Activated T-helper 17 cell treated with anti-CD3 and anti-CD28 coated beads, Interleukin-2, amount 50 U/mL, for 72 hours (primary cell): ENCODE data around the gene IQSEC2. TPM values are rescaled to one million over a fixed set of nuclear protein-coding genes. Genes with fewer than 3 reads are reported as not detected.
A peak's percentile ranks its signal among the peaks of the same experiment; 100 is the strongest.

Experiments
- ATAC-seq: fragments of 150-1000 bp; cut with Tn5 transposase; replicated peaks from 2 replicates; pipeline ENCODE4 v1.10.0; 2021; ENCODE audit warnings: mild to moderate bottlenecking, moderate library complexity
- H3K27ac Mint-ChIP-seq: one replicate; pipeline ENCODE4 v1.8.0; 2022; ENCODE audit warnings: mixed read lengths
- H3K27me3 Mint-ChIP-seq: one replicate; pipeline ENCODE4 v1.8.0; 2022; ENCODE audit warnings: mixed read lengths
- H3K36me3 Mint-ChIP-seq: one replicate; pipeline ENCODE4 v1.8.0; 2022; ENCODE audit warnings: low read depth, mild to moderate bottlenecking, mixed read lengths
- H3K4me1 Mint-ChIP-seq: one replicate; pipeline ENCODE4 v1.8.0; 2022; ENCODE audit warnings: mixed read lengths
- H3K4me3 Mint-ChIP-seq: one replicate; pipeline ENCODE4 v1.8.0; 2022; ENCODE audit warnings: mild to moderate bottlenecking, mixed read lengths
- H3K9me3 Mint-ChIP-seq: one replicate; pipeline ENCODE4 v1.8.0; 2022; ENCODE audit warnings: mixed read lengths
- total RNA-seq, 2 donors: library from RNA; stranded (reverse); gene quantifications; one replicate each; pipeline ENCODE4 v1.2.3, GENCODE V29; 2022

IQSEC2 gene
- under 1 TPM; 0.32 to 0.56 TPM for total RNA-seq

DNA sequence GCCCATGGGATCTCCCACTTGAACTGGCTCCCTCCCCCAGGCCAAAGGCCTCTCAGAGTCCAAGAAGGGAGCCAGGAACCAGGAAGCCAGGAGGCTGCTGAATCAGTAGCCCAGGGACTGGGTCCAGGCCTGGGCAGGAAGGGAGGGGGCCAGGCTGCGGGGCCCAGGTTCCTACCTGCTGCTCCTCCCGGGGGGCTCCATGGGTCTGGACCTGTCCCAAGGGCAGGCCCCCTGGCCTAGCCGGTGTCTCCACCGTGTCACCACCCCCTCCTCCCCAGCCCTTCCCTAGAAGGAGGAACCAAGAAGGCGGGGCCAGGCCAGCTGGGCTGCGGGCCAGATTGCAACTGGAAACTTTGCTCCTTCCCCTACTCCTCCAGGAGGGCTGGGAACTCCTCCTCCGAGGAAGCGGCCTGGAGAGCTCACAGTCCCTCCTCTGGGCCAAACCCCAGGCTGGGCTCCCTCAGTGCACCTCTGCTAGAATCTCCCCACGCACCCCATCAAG is at the start of gene IQSEC2:
Gene IQSEC2 (minus strand): TSS at position 264 of the 502 bp plus-strand sequence.
- Mint-ChIP-seq H3K9me3 (no peaks in the 10 kb centered on the region), H3K36me3 (no peaks in the 10 kb centered on the region), H3K27me3 (no peaks in the 10 kb centered on the region), H3K4me3 (peak within 1 kb of the TSS; percentile 39), H3K4me1 (no peaks in the 10 kb centered on the region), H3K27ac (peak within 1 kb of the TSS; percentile 58)
- ATAC-seq: no peak

- H3K4me1 Mint-ChIP-seq: no peaks in the 10 kb centered on the region
These were observed 48.9 kb upstream of the IQSEC2 start for GRCh38 chrX:53330331-53330730.

GRCh38 chrX:53324803-53325202 is 43.4 kb upstream of the IQSEC2 start:
- peaks cover 9% of the 10 kb centered on the region for H3K4me1 Mint-ChIP-seq
- H3K27ac Mint-ChIP-seq: no peak overlapping the region
- no peaks in the 10 kb centered on the region for H3K36me3 Mint-ChIP-seq
- H3K4me3 Mint-ChIP-seq: no peak overlapping the region
- peak; percentile 57 for ATAC-seq
- peaks cover 16% of the 10 kb centered on the region for H3K27me3 Mint-ChIP-seq
- H3K9me3 Mint-ChIP-seq: no peaks in the 10 kb centered on the region

More at GRCh38 chrX:53330331-53330730, 48.9 kb upstream of the IQSEC2 start:
- ATAC-seq: no peak
- no peak overlapping the region for H3K4me3 Mint-ChIP-seq
- H3K9me3 Mint-ChIP-seq: no peaks in the 10 kb centered on the region
- H3K36me3 Mint-ChIP-seq: no peaks in the 10 kb centered on the region
- H3K27me3 Mint-ChIP-seq: peaks cover 14% of the 10 kb centered on the region
- H3K27ac Mint-ChIP-seq: no peak overlapping the region

GRCh38 chrX:53324085-53324484 is 42.7 kb upstream of the IQSEC2 start:
- peaks cover 16% of the 10 kb centered on the region for H3K27me3 Mint-ChIP-seq

DNA sequence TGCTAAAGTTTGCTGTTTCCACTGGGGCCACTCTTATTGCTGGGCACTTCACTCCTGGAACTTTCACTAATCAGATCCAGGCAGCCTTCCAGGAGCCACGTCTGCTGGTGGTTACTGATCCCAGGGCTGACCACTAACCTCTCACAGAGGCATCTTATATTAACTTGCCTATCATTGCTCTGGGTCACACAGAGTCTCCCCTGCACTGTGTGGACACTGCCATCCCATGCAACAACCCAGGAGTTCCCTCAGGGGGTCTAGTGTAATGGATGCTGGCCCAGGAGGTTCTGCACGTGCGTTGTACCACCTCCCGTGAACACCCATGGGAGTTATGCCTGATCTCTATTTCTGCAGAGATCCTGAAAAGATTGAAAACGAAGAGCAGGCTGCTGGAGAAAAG is 41.8 kb upstream of the IQSEC2 start:
- H3K36me3 Mint-ChIP-seq: no peaks in the 10 kb centered on the region
- peaks cover 19% of the 10 kb centered on the region for H3K27me3 Mint-ChIP-seq

More at GRCh38 chrX:53324085-53324484, 42.7 kb upstream of the IQSEC2 start:
- H3K9me3 Mint-ChIP-seq: no peaks in the 10 kb centered on the region
- H3K36me3 Mint-ChIP-seq: no peaks in the 10 kb centered on the region
- no peak for ATAC-seq
- H3K27ac Mint-ChIP-seq: no peak overlapping the region
- H3K4me3 Mint-ChIP-seq: no peak overlapping the region
- peaks cover 9% of the 10 kb centered on the region for H3K4me1 Mint-ChIP-seq

DNA sequence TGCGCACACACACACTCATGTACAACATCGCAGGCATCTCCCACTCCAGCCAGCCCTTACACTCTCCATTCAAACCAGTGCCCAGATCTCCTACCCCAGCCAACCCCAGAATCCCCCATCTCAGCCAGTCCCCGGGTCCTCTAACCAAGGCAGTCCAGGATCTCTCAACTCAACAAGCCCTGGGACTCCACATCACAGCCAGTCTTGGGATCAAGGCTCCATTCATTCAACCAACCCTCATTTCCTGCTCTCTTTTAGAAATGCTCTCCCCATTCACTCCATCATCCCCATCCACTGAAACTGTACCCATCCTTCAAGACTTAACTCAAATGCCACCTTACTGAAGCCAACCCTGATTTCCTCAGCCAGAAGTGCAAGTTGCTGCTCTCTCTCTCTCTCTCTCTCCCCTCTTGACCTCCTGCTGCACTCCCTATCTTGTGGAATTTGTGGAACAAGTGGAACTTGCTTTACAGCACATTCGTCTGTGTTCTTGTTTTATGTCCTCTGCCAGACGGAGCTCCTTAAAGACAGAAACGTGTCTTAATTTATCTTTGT is 40.6 kb upstream of the IQSEC2 start:
- Mint-ChIP-seq H3K27me3 (peaks cover 19% of the 10 kb centered on the region), H3K4me3 (peak overlapping the region; percentile 61), H3K9me3 (no peaks in the 10 kb centered on the region), H3K27ac (no peak overlapping the region), H3K4me1 (peaks cover 9% of the 10 kb centered on the region), H3K36me3 (no peaks in the 10 kb centered on the region)
- ATAC-seq: no peak

More for the DNA sequence above, 41.8 kb upstream of the IQSEC2 start:
- Mint-ChIP-seq H3K4me3 (no peak overlapping the region), H3K9me3 (no peaks in the 10 kb centered on the region), H3K4me1 (peaks cover 9% of the 10 kb centered on the region), H3K27ac (no peak overlapping the region)
- no peak for ATAC-seq

- Mint-ChIP-seq H3K4me1 (peaks cover 9% of the 10 kb centered on the region), H3K27me3 (peaks cover 19% of the 10 kb centered on the region), H3K36me3 (no peaks in the 10 kb centered on the region), H3K4me3 (peak overlapping the region; percentile 61), H3K9me3 (no peaks in the 10 kb centered on the region), H3K27ac (no peak overlapping the region)
- ATAC-seq: peak; percentile 33
These were observed 40.0 kb upstream of the IQSEC2 start for GRCh38 chrX:53321230-53321942.

GRCh38 chrX:53320543-53321229 is 39.3 kb upstream of the IQSEC2 start:
- Mint-ChIP-seq H3K27me3 (peaks cover 19% of the 10 kb centered on the region), H3K4me1 (peaks cover 9% of the 10 kb centered on the region), H3K9me3 (no peaks in the 10 kb centered on the region), H3K36me3 (no peaks in the 10 kb centered on the region), H3K27ac (no peak overlapping the region), H3K4me3 (peak overlapping the region; percentile 75)
- ATAC-seq: peak; percentile 39

DNA sequence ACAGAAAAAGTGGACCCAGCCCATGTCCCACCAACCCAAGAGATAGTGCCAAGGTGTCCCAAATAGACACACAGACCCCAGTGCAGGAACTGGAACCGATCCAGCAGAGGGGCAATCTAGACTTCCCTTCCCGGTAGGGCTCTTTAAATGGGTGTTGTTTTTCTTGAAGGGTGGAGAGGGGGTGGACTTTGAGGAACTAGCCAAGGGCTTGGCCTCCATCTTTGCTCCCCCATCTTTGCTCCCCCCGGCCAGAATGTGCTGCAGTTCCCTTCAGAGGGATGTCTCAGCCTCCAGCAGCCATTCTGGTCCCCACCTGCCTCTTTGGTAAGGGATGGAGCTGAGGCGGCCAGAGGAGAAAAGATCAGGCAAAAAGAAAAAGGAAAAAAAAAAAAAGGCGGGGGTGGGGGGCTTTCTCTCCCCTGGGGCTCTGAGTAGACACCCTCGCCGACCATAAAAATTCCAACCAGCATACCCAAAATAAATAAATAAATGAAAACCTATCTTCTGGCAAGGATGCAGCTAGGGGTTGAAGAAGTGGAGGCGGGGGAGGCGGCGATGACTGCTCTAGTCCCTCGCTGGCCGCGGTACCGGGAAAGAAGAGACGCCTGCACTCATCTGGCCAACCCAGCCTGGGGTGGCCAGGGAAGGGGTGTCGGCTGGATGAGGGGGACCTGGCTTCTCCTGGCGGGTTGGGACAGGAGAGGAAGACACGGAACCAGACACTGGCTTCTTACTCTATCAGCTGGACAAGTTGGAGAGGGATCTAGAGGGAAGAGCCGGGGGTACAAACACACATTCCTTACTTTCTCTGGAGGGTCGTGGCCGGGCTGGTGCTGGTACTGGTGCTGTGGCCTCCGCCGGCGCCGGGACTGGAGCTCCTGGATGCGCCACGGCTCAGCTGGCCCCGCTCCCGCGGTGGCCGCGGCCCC is 38.5 kb upstream of the IQSEC2 start:
- Mint-ChIP-seq H3K4me1 (peaks cover 9% of the 10 kb centered on the region), H3K36me3 (no peaks in the 10 kb centered on the region), H3K27me3 (peaks cover 19% of the 10 kb centered on the region), H3K9me3 (no peaks in the 10 kb centered on the region), H3K4me3 (peak overlapping the region; percentile 75), H3K27ac (no peak overlapping the region)
- peak; percentile 47 for ATAC-seq

GRCh38 chrX:53318766-53319353 is 37.5 kb upstream of the IQSEC2 start:
- no peak overlapping the region for H3K27ac Mint-ChIP-seq
- peak overlapping the region; percentile 75 for H3K4me3 Mint-ChIP-seq
- peaks cover 13% of the 10 kb centered on the region for H3K27me3 Mint-ChIP-seq
- ATAC-seq: no peak
- peaks cover 9% of the 10 kb centered on the region for H3K4me1 Mint-ChIP-seq
- H3K9me3 Mint-ChIP-seq: no peaks in the 10 kb centered on the region
- H3K36me3 Mint-ChIP-seq: no peaks in the 10 kb centered on the region

- no peaks in the 10 kb centered on the region for H3K9me3 Mint-ChIP-seq
- ATAC-seq: peak; percentile 75
- H3K27me3 Mint-ChIP-seq: peaks cover 13% of the 10 kb centered on the region
- H3K27ac Mint-ChIP-seq: no peak overlapping the region
- H3K4me3 Mint-ChIP-seq: no peak overlapping the region
- peaks cover 9% of the 10 kb centered on the region for H3K4me1 Mint-ChIP-seq
- H3K36me3 Mint-ChIP-seq: no peaks in the 10 kb centered on the region
These were observed 36.1 kb upstream of the IQSEC2 start for GRCh38 chrX:53317365-53318069.

- Mint-ChIP-seq H3K27ac (no peak overlapping the region), H3K36me3 (no peaks in the 10 kb centered on the region), H3K4me3 (no peak overlapping the region), H3K9me3 (no peaks in the 10 kb centered on the region), H3K4me1 (peaks cover 4% of the 10 kb centered on the region), H3K27me3 (peaks cover 7% of the 10 kb centered on the region)
- no peak for ATAC-seq
These were observed 35.5 kb upstream of the IQSEC2 start for GRCh38 chrX:53316860-53317237.

DNA sequence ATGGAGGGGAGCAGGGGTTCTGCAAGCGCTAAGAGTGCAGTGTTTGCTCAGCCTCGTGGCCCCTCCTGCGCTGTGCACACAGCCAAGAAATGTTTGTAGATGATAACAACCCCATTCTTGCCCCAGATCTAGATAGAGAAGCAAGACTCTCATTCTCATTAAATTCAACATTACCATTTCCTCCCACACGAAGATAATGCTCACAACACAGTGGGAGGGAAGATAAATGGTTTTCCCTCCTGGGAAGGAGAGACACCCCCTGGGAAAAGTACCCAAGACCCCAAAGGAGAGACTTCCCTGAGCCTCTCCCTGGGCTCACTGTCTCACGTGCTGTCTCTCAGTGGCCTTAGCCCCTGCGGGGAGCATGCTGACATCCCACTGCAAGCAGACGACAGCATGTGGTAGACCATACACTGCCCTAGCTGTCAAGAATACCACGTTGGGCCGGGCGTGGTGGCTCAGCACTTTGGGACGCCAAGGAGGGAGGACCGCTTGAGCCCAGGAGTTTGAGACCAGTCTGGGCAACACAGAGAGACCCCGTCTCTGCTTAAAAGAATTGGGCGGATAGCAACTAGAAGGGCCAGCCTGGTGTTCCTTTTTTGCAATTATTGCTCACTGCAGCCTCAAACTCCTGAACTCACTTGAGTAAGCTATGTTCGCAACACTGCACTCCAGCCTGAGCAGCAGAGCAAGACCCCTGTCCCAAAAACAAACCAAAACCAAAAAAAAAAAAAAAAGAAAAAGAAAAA is 34.9 kb upstream of the IQSEC2 start:
- Mint-ChIP-seq H3K36me3 (no peaks in the 10 kb centered on the region), H3K9me3 (no peaks in the 10 kb centered on the region), H3K4me3 (no peak overlapping the region), H3K27me3 (peaks cover 4% of the 10 kb centered on the region), H3K27ac (no peak overlapping the region), H3K4me1 (no peaks in the 10 kb centered on the region)
- no peak for ATAC-seq
